ENCODE results near the gene IL1RN.

IL1RN gene

GRCh38 chr2:113180131-113180946 is 52.9 kb downstream of the IL1RN start:
- no peak for DNase-seq (ENCODE audit: insufficient read length, low spot score)
- no peak for TF ChIP-seq CTCF (IDR thresholded peaks at IDR 0.05; ENCODE audit: insufficient read depth, missing control alignments)
- FAIRE-seq: no peak

- DNase-seq (ENCODE audit: insufficient read length, low spot score) (no peak), FAIRE-seq (no peak)
- TF ChIP-seq CTCF (IDR thresholded peaks at IDR 0.05; ENCODE audit: insufficient read depth, missing control alignments): no peak
These were observed 54.1 kb downstream of the IL1RN start for GRCh38 chr2:113181258-113182051.

- FAIRE-seq (no peak), DNase-seq (ENCODE audit: insufficient read length, low spot score) (no peak)
- no peak for TF ChIP-seq CTCF (IDR thresholded peaks at IDR 0.05; ENCODE audit: insufficient read depth, missing control alignments)
These were observed 55.3 kb downstream of the IL1RN start for GRCh38 chr2:113182471-113183260.

GRCh38 chr2:113183264-113183663 is 55.9 kb downstream of the IL1RN start:
- DNase-seq (ENCODE audit: insufficient read length, low spot score) (no peak), FAIRE-seq (no peak)
- TF ChIP-seq CTCF (IDR thresholded peaks at IDR 0.05; ENCODE audit: insufficient read depth, missing control alignments): no peak

Measured in D721Med (cell line).